Left lung (tissue), 10 donors: ENCODE results near the gene TGM2. TPM values are rescaled to one million over a fixed set of nuclear protein-coding genes. Genes with fewer than 3 reads are reported as not detected.

Experiments
- ATAC-seq: fragments of 200-7000 bp; cut with Tn5 transposase; one replicate; pipeline ENCODE4 v1.9.1; 2020; ENCODE audit warnings: moderate library complexity
- DNase-seq, 4 donors: peaks; one replicate each; pipeline ENCODE4 v3.0.0-alpha.2; 2013 to 2020
- H3K27ac ChIP-seq, 2 donors: fragments of 200-600 bp; sonication (generic) in 1 of 2; one replicate each; pipeline versions ENCODE4 v1.5.0 to v1.8.0; 2020 to 2021
- H3K27me3 ChIP-seq, 2 donors: fragments of 200-600 bp; sonication (generic) in 1 of 2; one replicate each; pipeline versions ENCODE4 v1.5.0 to v1.8.0; 2020 to 2021
- H3K36me3 ChIP-seq, 2 donors: fragments of 200-600 bp; sonication (generic) in 1 of 2; one replicate each; pipeline versions ENCODE4 v1.5.0 to v1.8.0; 2020 to 2021
- H3K4me1 ChIP-seq, 2 donors: fragments of 200-600 bp; one replicate each; pipeline ENCODE4 v1.8.0; 2021
- H3K4me3 ChIP-seq, 2 donors: fragments of 200-600 bp; sonication (generic) in 1 of 2; one replicate each; pipeline versions ENCODE4 v1.5.0 to v1.8.0; 2020 to 2021; ENCODE audit warnings: mild to moderate bottlenecking in 1 of 2
- H3K9me3 ChIP-seq, 2 donors: fragments of 200-600 bp; sonication (generic) in 1 of 2; one replicate each; pipeline versions ENCODE4 v1.5.0 to v1.8.0; 2020 to 2021
- CTCF ChIP-seq, 2 donors: fragments of 200-600 bp; sonication (generic) in 1 of 2; IDR thresholded peaks; one replicate each; pipeline versions ENCODE4 v1.5.0 to v1.8.0; 2021; ENCODE audit warnings: antibody characterized with exemption in 2 of 2
- intact Hi-C, 2 donors: fragments of 100-400 bp; cut with DNase I; formaldehyde crosslinking; loops; one replicate each; pipeline versions ENCODE4 v1.11.2 to v1.14.2; 2022
- polyA plus RNA-seq, 6 donors: library from polyadenylated mRNA; unstranded; fragments of 120-200 nt; gene quantifications; one replicate each; pipeline ENCODE4 v1.2.1, GENCODE V29; 2013; ENCODE audit not compliant: insufficient read length in 6 of 6
- total RNA-seq, 2 donors: library from RNA; stranded (reverse); fragmentation: NEBNext Ultra II Directional; extraction: Animal tissue kit (Norgen Biotek cat#: 25700); gene quantifications; one replicate each; pipeline ENCODE4 v1.2.1, GENCODE V29; 2021
- donor health status: DM: no; HTN: yes; CAD: no.
- donor health status: DM: no; HTN: no; CAD: no.

Gene TGM2
- total and polyA plus RNA-seq, 8 donors, result 89.0 to 391 (median 109) TPM

GRCh38 chr20:38114353-38114791 lies 50.7 kb downstream of the TGM2 start:
- H3K36me3 ChIP-seq, result no peaks in the 10 kb centered on the region
- no peak overlapping the region for H3K27ac ChIP-seq
- ATAC-seq, result no peak
- H3K4me1 ChIP-seq, result peaks cover 10 to 18% of the 10 kb centered on the region in 2 donors
- TF ChIP-seq CTCF (IDR thresholded peaks at IDR 0.05), result no peak
- H3K9me3 ChIP-seq, result no peaks in the 10 kb centered on the region
- H3K4me3 ChIP-seq, result no peak overlapping the region
- H3K27me3 ChIP-seq, result no peaks in the 10 kb centered on the region
- DNase-seq, result no peak
- intact Hi-C loops, result no loop called here

GRCh38 chr20:38113401-38114325 lies 51.4 kb downstream of the TGM2 start:
- DNase-seq (no peak), ATAC-seq (no peak)
- intact Hi-C loops, result no loop called here
- no peaks in the 10 kb centered on the region for H3K27me3 ChIP-seq
- H3K4me3 ChIP-seq, result no peak overlapping the region
- H3K36me3 ChIP-seq, result no peaks in the 10 kb centered on the region
- TF ChIP-seq CTCF (IDR thresholded peaks at IDR 0.05), result peak in 1 of 2 donors; percentile 30
- no peak overlapping the region for H3K27ac ChIP-seq
- peaks cover 11 to 25% of the 10 kb centered on the region in 2 donors for H3K4me1 ChIP-seq
- no peaks in the 10 kb centered on the region for H3K9me3 ChIP-seq

- TF ChIP-seq CTCF (IDR thresholded peaks at IDR 0.05), result no peak
These were observed 52.2 kb downstream of the TGM2 start for GRCh38 chr20:38112930-38113294.

GRCh38 chr20:38112261-38112929 lies 52.7 kb downstream of the TGM2 start:
- TF ChIP-seq CTCF (IDR thresholded peaks at IDR 0.05), result no peak
- DNase-seq, result no peak
- no peaks in the 10 kb centered on the region for H3K27me3 ChIP-seq
- no peaks in the 10 kb centered on the region for H3K36me3 ChIP-seq
- intact Hi-C loops, result no loop called here
- H3K4me1 ChIP-seq, result peaks cover 11 to 29% of the 10 kb centered on the region in 2 donors
- no peaks in the 10 kb centered on the region for H3K9me3 ChIP-seq
- H3K27ac ChIP-seq, result no peak overlapping the region
- no peak for ATAC-seq
- no peak overlapping the region for H3K4me3 ChIP-seq

More at GRCh38 chr20:38112930-38113294, 52.2 kb downstream of the TGM2 start:
- H3K27me3 ChIP-seq, result no peaks in the 10 kb centered on the region
- no peaks in the 10 kb centered on the region for H3K9me3 ChIP-seq
- peaks cover 11 to 29% of the 10 kb centered on the region in 2 donors for H3K4me1 ChIP-seq
- ATAC-seq (no peak), DNase-seq (no peak)
- no peak overlapping the region for H3K4me3 ChIP-seq
- H3K27ac ChIP-seq, result no peak overlapping the region
- H3K36me3 ChIP-seq, result no peaks in the 10 kb centered on the region
- intact Hi-C loops, result no loop called here
